ENCODE measurements around the gene MORN4.

MORN4 gene

GRCh38 chr10:97572214-97572989 is 60.9 kb downstream of the MORN4 start, which contains the start of gene ANKRD2:
Gene ANKRD2, plus strand, starts transcription at chr10:97572779. Its CDS starts 10 bp downstream, at chr10:97572789.
- peak; percentile 44 for DNase-seq

GRCh38 chr10:97571622-97572021 is 61.7 kb downstream of the MORN4 start:
- no peak for DNase-seq

GRCh38 chr10:97570789-97571471 is 62.4 kb downstream of the MORN4 start:
- no peak for DNase-seq

- DNase-seq = no peak
Observed at GRCh38 chr10:97570146-97570788, 63.0 kb downstream of the MORN4 start.

- DNase-seq = no peak
Observed at GRCh38 chr10:97567891-97568290, 65.4 kb downstream of the MORN4 start.

- no peak for DNase-seq
Observed at GRCh38 chr10:97566336-97566996, 66.8 kb downstream of the MORN4 start.

GRCh38 chr10:97564776-97565175 is 68.5 kb downstream of the MORN4 start:
- DNase-seq = no peak
